Endodermal cell (in vitro differentiated cells): ENCODE results near the gene C11orf21. TPM values are rescaled to one million over a fixed set of nuclear protein-coding genes. Genes with fewer than 3 reads are reported as not detected.

Source experiments
- DNase-seq: peaks from one replicate; pipeline ENCODE4 v3.0.0-alpha.2; 2017
- H3K27ac ChIP-seq: 2 replicates; pipeline ENCODE4 v1.5.1; 2013; ENCODE audit warnings: mild to moderate bottlenecking, low read depth, low read length, moderate library complexity
- H3K27me3 ChIP-seq: 2 replicates; pipeline ENCODE4 v1.6.1; 2013; ENCODE audit warnings: mild to moderate bottlenecking, low read length, moderate library complexity; ENCODE audit not compliant: insufficient read depth, control insufficient read depth, poor library complexity, severe bottlenecking
- H3K36me3 ChIP-seq: 2 replicates; pipeline ENCODE4 v1.7.0; 2013; ENCODE audit warnings: mild to moderate bottlenecking, low read length, moderate library complexity; ENCODE audit not compliant: control insufficient read depth, insufficient read depth
- H3K4me1 ChIP-seq: one replicate; pipeline ENCODE4 v1.7.0; 2013; ENCODE audit warnings: low read length; ENCODE audit not compliant: control insufficient read depth, insufficient read depth
- H3K4me3 ChIP-seq: 2 replicates; pipeline ENCODE4 v1.5.1; 2013; ENCODE audit warnings: mild to moderate bottlenecking, low read length, moderate library complexity
- H3K9ac ChIP-seq: 2 replicates; pipeline ENCODE4 v1.6.1; 2013; ENCODE audit warnings: mild to moderate bottlenecking, low read length, moderate library complexity; ENCODE audit not compliant: poor library complexity, severe bottlenecking; ENCODE audit errors: extremely low read depth
- H3K9me3 ChIP-seq: 2 replicates; pipeline ENCODE4 v1.6.1; 2013; ENCODE audit warnings: mild to moderate bottlenecking, low read length, moderate library complexity; ENCODE audit not compliant: control insufficient read depth
- H3K27ac Mint-ChIP-seq: 2 replicates; pipeline ENCODE4 v1.8.0; 2020; ENCODE audit warnings: mixed read lengths
- H3K27me3 Mint-ChIP-seq: 2 replicates; pipeline ENCODE4 v1.8.0; 2021; ENCODE audit warnings: mild to moderate bottlenecking, mixed read lengths; ENCODE audit not compliant: insufficient read depth
- H3K36me3 Mint-ChIP-seq: 2 replicates; pipeline ENCODE4 v1.8.0; 2020; ENCODE audit warnings: low read depth, mixed read lengths
- H3K4me1 Mint-ChIP-seq: 2 replicates; pipeline ENCODE4 v1.8.0; 2020; ENCODE audit warnings: mixed read lengths
- H3K4me3 Mint-ChIP-seq: 2 replicates; pipeline ENCODE4 v1.8.0; 2020; ENCODE audit warnings: mild to moderate bottlenecking, moderate library complexity, mixed read lengths
- H3K9me3 Mint-ChIP-seq: 2 replicates; pipeline ENCODE4 v1.8.0; 2020; ENCODE audit warnings: mild to moderate bottlenecking, mixed read lengths
- WGBS, 2 experiments: methylation state at CpG; one replicate each; pipeline versions ENCODE4 v1.1.5 to v1.1.7; 2013; ENCODE audit warnings: missing lambda C conversion rate in 2 of 2, mixed read lengths in 1 of 2; ENCODE audit not compliant: insufficient coverage in 1 of 2, insufficient read length in 1 of 2; 5-methylcytosine and 5-hydroxymethylcytosine counted together
- total RNA-seq, 2 donors: library from RNA; stranded (reverse); fragmentation: NEBNext Ultra II Directional in 1 of 2; extraction: Animal tissue kit (Norgen Biotek cat#: 25700) in 1 of 2; gene quantifications; 2 replicates in 1 of 2; 3 replicates in 1 of 2; pipeline ENCODE4 v1.2.1, GENCODE V29; 2021
- TF ChIP-seq, protein P1 (sequence below): fragments of 200-600 bp; sonication (generic); conservative IDR thresholded peaks from 2 replicates; pipeline ENCODE4 v1.5.0; 2021; ENCODE audit warnings: antibody characterized with exemption, mild to moderate bottlenecking

Gene C11orf21
- total RNA-seq, 2 donors from 2014 or later: 0.20 TPM; not detected in 1

GRCh38 chr11:2265396-2265795 is 36.3 kb downstream of the C11orf21 start:
- peaks cover 60% of the 10 kb centered on the region for H3K27me3 Mint-ChIP-seq
- H3K4me3 ChIP-seq: no peak overlapping the region
- H3K4me3 Mint-ChIP-seq: no peak overlapping the region
- H3K9ac ChIP-seq: no peak overlapping the region
- no peaks in the 10 kb centered on the region for H3K9me3 Mint-ChIP-seq
- no peaks in the 10 kb centered on the region for H3K36me3 ChIP-seq
- DNase-seq: peak; percentile 26
- H3K4me1 Mint-ChIP-seq: no peaks in the 10 kb centered on the region
- no peak overlapping the region for H3K27ac ChIP-seq
- TF ChIP-seq, protein P1, sequence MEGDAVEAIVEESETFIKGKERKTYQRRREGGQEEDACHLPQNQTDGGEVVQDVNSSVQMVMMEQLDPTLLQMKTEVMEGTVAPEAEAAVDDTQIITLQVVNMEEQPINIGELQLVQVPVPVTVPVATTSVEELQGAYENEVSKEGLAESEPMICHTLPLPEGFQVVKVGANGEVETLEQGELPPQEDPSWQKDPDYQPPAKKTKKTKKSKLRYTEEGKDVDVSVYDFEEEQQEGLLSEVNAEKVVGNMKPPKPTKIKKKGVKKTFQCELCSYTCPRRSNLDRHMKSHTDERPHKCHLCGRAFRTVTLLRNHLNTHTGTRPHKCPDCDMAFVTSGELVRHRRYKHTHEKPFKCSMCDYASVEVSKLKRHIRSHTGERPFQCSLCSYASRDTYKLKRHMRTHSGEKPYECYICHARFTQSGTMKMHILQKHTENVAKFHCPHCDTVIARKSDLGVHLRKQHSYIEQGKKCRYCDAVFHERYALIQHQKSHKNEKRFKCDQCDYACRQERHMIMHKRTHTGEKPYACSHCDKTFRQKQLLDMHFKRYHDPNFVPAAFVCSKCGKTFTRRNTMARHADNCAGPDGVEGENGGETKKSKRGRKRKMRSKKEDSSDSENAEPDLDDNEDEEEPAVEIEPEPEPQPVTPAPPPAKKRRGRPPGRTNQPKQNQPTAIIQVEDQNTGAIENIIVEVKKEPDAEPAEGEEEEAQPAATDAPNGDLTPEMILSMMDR: no peak
- no peaks in the 10 kb centered on the region for H3K36me3 Mint-ChIP-seq
- WGBS, 2 experiments: 97 to 100% methylated on average over 2 of the region's 2 CpGs
- no peaks in the 10 kb centered on the region for H3K9me3 ChIP-seq
- peaks cover 61% of the 10 kb centered on the region for H3K27me3 ChIP-seq
- no peaks in the 10 kb centered on the region for H3K4me1 ChIP-seq
- H3K27ac Mint-ChIP-seq: no peak overlapping the region

DNA sequence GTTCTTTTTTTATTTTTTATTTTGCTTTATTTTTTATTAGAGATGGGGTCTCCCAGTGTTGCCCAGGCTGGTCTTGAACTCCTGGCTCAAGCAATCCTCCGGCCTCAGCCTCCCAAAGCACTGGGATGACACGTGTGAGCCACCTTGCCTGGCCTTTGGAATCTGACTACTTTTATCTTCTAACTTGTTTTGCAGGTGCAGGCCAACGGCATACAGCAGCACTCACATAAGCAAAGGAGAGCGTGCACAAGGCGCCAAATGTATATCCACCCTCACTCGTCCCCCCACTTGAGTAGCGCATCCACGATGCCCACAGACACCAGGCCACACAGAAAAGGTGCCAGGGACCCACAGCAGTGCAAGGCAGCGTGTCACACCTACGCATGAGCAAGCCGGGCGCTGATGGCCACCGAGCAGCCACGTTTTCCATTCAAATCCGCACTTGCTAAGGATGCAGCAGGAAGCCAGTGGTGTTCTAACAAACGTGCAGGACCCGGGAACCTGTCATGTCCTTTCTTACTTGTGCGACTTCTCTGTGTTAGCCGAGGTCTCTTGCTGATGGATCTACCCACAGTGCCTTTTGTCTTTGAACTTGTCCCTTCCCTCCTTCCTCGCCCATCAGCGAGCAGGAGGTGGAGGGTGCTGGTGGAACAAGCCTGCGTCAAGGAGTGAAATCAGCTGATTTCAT is 37.2 kb downstream of the C11orf21 start:
- H3K4me1 ChIP-seq: no peaks in the 10 kb centered on the region
- TF ChIP-seq, protein P1: no peak
- no peaks in the 10 kb centered on the region for H3K9me3 ChIP-seq
- H3K27ac ChIP-seq: no peak overlapping the region
- no peaks in the 10 kb centered on the region for H3K36me3 ChIP-seq
- Mint-ChIP-seq H3K9me3 (no peaks in the 10 kb centered on the region), H3K4me3 (no peak overlapping the region), H3K36me3 (no peaks in the 10 kb centered on the region), H3K27ac (no peak overlapping the region), H3K27me3 (peaks cover 57% of the 10 kb centered on the region), H3K4me1 (no peaks in the 10 kb centered on the region)
- no peak overlapping the region for H3K9ac ChIP-seq
- no peak overlapping the region for H3K4me3 ChIP-seq
- DNase-seq: no peak
- H3K27me3 ChIP-seq: peaks cover 52% of the 10 kb centered on the region
- WGBS, 2 experiments: 92 to 93% methylated on average over 20 to 22 of the region's 22 CpGs

- Histone ChIP-seq H3K27ac (no peak overlapping the region), H3K4me1 (no peaks in the 10 kb centered on the region), H3K9me3 (no peaks in the 10 kb centered on the region), H3K27me3 (peaks cover 45% of the 10 kb centered on the region), H3K9ac (no peak overlapping the region), H3K36me3 (no peaks in the 10 kb centered on the region), H3K4me3 (no peak overlapping the region)
- H3K36me3 Mint-ChIP-seq: no peaks in the 10 kb centered on the region
- H3K27ac Mint-ChIP-seq: no peak overlapping the region
- WGBS, 2 experiments: 88 to 97% methylated on average over 7 to 13 of the region's 13 CpGs
- H3K27me3 Mint-ChIP-seq: peaks cover 55% of the 10 kb centered on the region
- TF ChIP-seq, protein P1: no peak
- H3K9me3 Mint-ChIP-seq: no peaks in the 10 kb centered on the region
- no peak overlapping the region for H3K4me3 Mint-ChIP-seq
- no peaks in the 10 kb centered on the region for H3K4me1 Mint-ChIP-seq
- DNase-seq: peak; percentile 24
These were observed 37.9 kb downstream of the C11orf21 start for GRCh38 chr11:2263724-2264360.
